IMR-90 (cell line): ENCODE data around the gene GPX6. TPM values are rescaled to one million over a fixed set of nuclear protein-coding genes. Genes with fewer than 3 reads are reported as not detected.

Experiments used
- ATAC-seq: fragments of 200-7000 bp; cut with Tn5 transposase; 2 replicates; pipeline ENCODE4 v1.9.1; 2020; ENCODE audit warnings: low read depth, mild to moderate bottlenecking, moderate library complexity
- BruUV-seq: library from RNA; stranded (reverse); fragments of 400-500 nt; replicated peaks from 2 replicates; lab custom pipeline; 2021; lab: Mats Ljungman, UMichigan
- CTCF ChIA-PET: fragments of 300-600 bp; formaldehyde crosslinking; extraction: SDS; loops from one replicate; lab custom pipeline; 2021; ENCODE audit warnings: antibody characterized with exemption; lab: Yijun Ruan, JAX
- POLR2A ChIA-PET: fragments of 300-600 bp; sonication (Branson Sonifier 250); formaldehyde crosslinking; loops from one replicate; lab custom pipeline; 2022; ENCODE audit warnings: antibody characterized with exemption; ENCODE audit not compliant: unreplicated experiment; lab: Charles Lee
- DNase-seq: peaks from one replicate; pipeline ENCODE4 v3.0.0; 2013
- H2AFZ ChIP-seq: replicated peaks from 2 replicates; pipeline ENCODE3; 2013; ENCODE audit warnings: low read length, mild to moderate bottlenecking; ENCODE audit not compliant: poor library complexity
- H2AK5ac ChIP-seq: 2 replicates; pipeline ENCODE4 v1.6.1; 2013; ENCODE audit warnings: low read depth, low read length, inconsistent platforms
- H2AK9ac ChIP-seq: replicated peaks from 2 replicates; pipeline ENCODE3; 2013; ENCODE audit warnings: mild to moderate bottlenecking, low read depth, low read length, moderate library complexity; ENCODE audit not compliant: poor library complexity
- H2BK120ac ChIP-seq: 2 replicates; pipeline ENCODE4 v1.6.1; 2013; ENCODE audit warnings: low read depth, low read length, inconsistent platforms
- H2BK15ac ChIP-seq: 3 replicates; pipeline ENCODE4 v1.6.1; 2013; ENCODE audit warnings: low read depth, low read length, inconsistent platforms
- H2BK20ac ChIP-seq: 2 replicates; pipeline ENCODE4 v1.6.1; 2013; ENCODE audit warnings: low read depth, mild to moderate bottlenecking, inconsistent platforms, low read length, moderate library complexity
- H2BK5ac ChIP-seq: 2 replicates; pipeline ENCODE4 v1.6.1; 2013; ENCODE audit warnings: mild to moderate bottlenecking, low read depth, low read length, inconsistent platforms; ENCODE audit not compliant: poor library complexity, severe bottlenecking
- H3K14ac ChIP-seq: replicated peaks from 2 replicates; pipeline ENCODE4 v1.6.1; 2013; ENCODE audit warnings: low read depth, low read length, inconsistent platforms
- H3K18ac ChIP-seq: 2 replicates; pipeline ENCODE4 v1.6.1; 2013; ENCODE audit warnings: low read depth, low read length, control low read depth
- H3K23ac ChIP-seq: 2 replicates; pipeline ENCODE4 v1.6.1; 2013; ENCODE audit warnings: low read depth, low read length, inconsistent platforms
- H3K27ac ChIP-seq: 2 replicates; pipeline ENCODE4 v1.5.1; 2013; ENCODE audit warnings: mild to moderate bottlenecking, control low read depth, low read length; ENCODE audit not compliant: insufficient read depth
- H3K27me3 ChIP-seq: 2 replicates; pipeline ENCODE4 v1.6.1; 2013; ENCODE audit warnings: low read length; ENCODE audit not compliant: control insufficient read depth, insufficient read depth
- H3K36me3 ChIP-seq: 2 replicates; pipeline ENCODE4 v1.6.1; 2013; ENCODE audit warnings: low read length, mixed read lengths; ENCODE audit not compliant: control insufficient read depth, insufficient read depth
- H3K4ac ChIP-seq: 2 replicates; pipeline ENCODE4 v1.6.1; 2013; ENCODE audit warnings: low read depth, low read length, inconsistent platforms
- H3K4me1 ChIP-seq: 2 replicates; pipeline ENCODE4 v1.6.1; 2013; ENCODE audit warnings: low read length, mixed read lengths; ENCODE audit not compliant: control insufficient read depth, insufficient read depth
- H3K4me2 ChIP-seq: 2 replicates; pipeline ENCODE4 v1.6.1; 2013; ENCODE audit warnings: low read depth, mild to moderate bottlenecking, control low read depth, low read length, moderate library complexity
- H3K4me3 ChIP-seq: 2 replicates; pipeline ENCODE4 v1.5.1; 2013; ENCODE audit warnings: low read depth, mild to moderate bottlenecking, control low read depth, low read length, moderate library complexity; ENCODE audit not compliant: insufficient read depth
- H3K56ac ChIP-seq: 2 replicates; pipeline ENCODE4 v1.6.1; 2013; ENCODE audit warnings: low read length, inconsistent platforms; ENCODE audit not compliant: insufficient read depth; ENCODE audit errors: extremely low read depth
- H3K79me1 ChIP-seq, 2 experiments: 2 replicates each; pipeline ENCODE4 v1.6.1; 2013; ENCODE audit warnings: low read length in 2 of 2, inconsistent platforms in 1 of 2, low read depth in 1 of 2
- H3K9ac ChIP-seq: 2 replicates; pipeline ENCODE4 v1.6.1; 2013; ENCODE audit warnings: low read depth, low read length, control low read depth
- H3K9me1 ChIP-seq: 2 replicates; pipeline ENCODE4 v1.6.1; 2013; ENCODE audit warnings: low read length, inconsistent platforms; ENCODE audit not compliant: insufficient read depth
- H3K9me3 ChIP-seq: 2 replicates; pipeline ENCODE4 v1.6.1; 2013; ENCODE audit warnings: low read length; ENCODE audit not compliant: control insufficient read depth, insufficient read depth
- H4K20me1 ChIP-seq: 2 replicates; pipeline ENCODE4 v1.6.1; 2013; ENCODE audit warnings: low read length, inconsistent platforms; ENCODE audit not compliant: insufficient read depth
- H4K5ac ChIP-seq: 2 replicates; pipeline ENCODE4 v1.6.1; 2013; ENCODE audit warnings: mild to moderate bottlenecking, low read depth, low read length, control low read depth
- H4K8ac ChIP-seq, 2 experiments: 2 replicates each; pipeline ENCODE4 v1.6.1; 2013; ENCODE audit warnings: low read depth in 2 of 2, low read length in 2 of 2, control low read depth in 1 of 2, inconsistent platforms in 1 of 2
- H4K91ac ChIP-seq: 2 replicates; pipeline ENCODE4 v1.6.1; 2013; ENCODE audit warnings: low read depth, low read length, inconsistent platforms; ENCODE audit not compliant: insufficient read depth
- BHLHE40 ChIP-seq: fragments of 150-350 bp; IDR thresholded peaks from 2 replicates; pipeline ENCODE4 v1.6.1; 2016; ENCODE audit warnings: mild to moderate bottlenecking, low read depth, low read length
- CEBPB ChIP-seq: IDR thresholded peaks from 2 replicates; pipeline ENCODE4 v1.6.1; 2012; ENCODE audit warnings: low read depth, low read length, improper control_type of control experiment
- CHD1 ChIP-seq: IDR thresholded peaks from 2 replicates; pipeline ENCODE4 v1.6.1; 2012; ENCODE audit warnings: low read depth, low read length, improper control_type of control experiment
- ELK1 ChIP-seq: fragments of 150-350 bp; IDR thresholded peaks from 2 replicates; pipeline ENCODE4 v1.6.1; 2016; ENCODE audit warnings: low read depth, mild to moderate bottlenecking, low read length, moderate library complexity, borderline replicate concordance
- FOS ChIP-seq: fragments of 150-350 bp; IDR thresholded peaks from 2 replicates; pipeline ENCODE4 v1.6.1; 2016; ENCODE audit warnings: low read depth, low read length
- MAFK ChIP-seq: IDR thresholded peaks from 2 replicates; pipeline ENCODE4 v1.6.1; 2012; ENCODE audit warnings: low read depth, low read length, improper control_type of control experiment
- MAZ ChIP-seq: IDR thresholded peaks from 2 replicates; pipeline ENCODE4 v1.6.1; 2012; ENCODE audit warnings: low read depth, mild to moderate bottlenecking, low read length, improper control_type of control experiment, moderate library complexity, borderline replicate concordance
- MXI1 ChIP-seq: IDR thresholded peaks from 2 replicates; pipeline ENCODE4 v1.6.1; 2012; ENCODE audit warnings: low read depth, mild to moderate bottlenecking, low read length, moderate library complexity, borderline replicate concordance
- NFE2L2 ChIP-seq: fragments of 150-350 bp; IDR thresholded peaks from 2 replicates; pipeline ENCODE4 v1.6.1; 2016; ENCODE audit warnings: low read depth, mild to moderate bottlenecking, low read length
- POLR2A ChIP-seq: IDR thresholded peaks from 2 replicates; pipeline ENCODE4 v1.6.1; 2012; ENCODE audit warnings: mild to moderate bottlenecking, low read depth, low read length
- RAD21 ChIP-seq: IDR thresholded peaks from 2 replicates; pipeline ENCODE4 v1.6.1; 2012; ENCODE audit warnings: low read length, improper control_type of control experiment
- RFX5 ChIP-seq: IDR thresholded peaks from 2 replicates; pipeline ENCODE4 v1.8.0; 2012; ENCODE audit warnings: low read depth, mild to moderate bottlenecking, low read length, moderate library complexity
- SMC3 ChIP-seq: fragments of 150-350 bp; IDR thresholded peaks from 2 replicates; pipeline ENCODE4 v1.6.1; 2016; ENCODE audit warnings: low read depth, mild to moderate bottlenecking, antibody characterized with exemption, low read length, moderate library complexity
- WGBS, 2 experiments: methylation state at CpG; one replicate each; pipeline versions ENCODE4 v1.1.5 to v1.1.7; 2013; ENCODE audit warnings: missing lambda C conversion rate in 2 of 2; ENCODE audit not compliant: insufficient read length in 1 of 2; ENCODE audit errors: extremely low coverage in 2 of 2; 5-methylcytosine and 5-hydroxymethylcytosine counted together
- dilution Hi-C: fragments of 300-500 bp; cut with HindIII; formaldehyde crosslinking; loops from one replicate; pipeline ENCODE4 v1.14.3; 2018; ENCODE audit warnings: low sequenced_read_pairs; ENCODE audit not compliant: unreplicated experiment
- in situ Hi-C: fragments of 300-500 bp; cut with MboI; formaldehyde crosslinking; loops from 3 replicates; pipeline ENCODE4 v1.14.3; 2019; ENCODE audit warnings: low sequenced_read_pairs, inconsistent platforms, mixed read lengths
- intact Hi-C: fragments of 100-400 bp; cut with micrococcal nuclease; formaldehyde crosslinking; loops from 2 replicates; pipeline ENCODE4 v1.10.0; 2022
- polyA plus RNA-seq, 3 experiments: library from polyadenylated mRNA; depleted of rRNA; stranded (reverse); fragments of >200 nt; gene quantifications; 2 replicates each; pipeline ENCODE4 v1.2.3, GENCODE V29; 2012; ENCODE audit warnings: low replicate concordance in 1 of 3
- total RNA-seq: library from RNA; depleted of rRNA; stranded (reverse); fragments of >200 nt; gene quantifications from 2 replicates; pipeline ENCODE4 v1.2.3, GENCODE V29; 2012
- TF ChIP-seq, protein P1 (sequence below): fragments of 150-350 bp; IDR thresholded peaks from 2 replicates; pipeline ENCODE4 v1.6.1; 2017; ENCODE audit warnings: mild to moderate bottlenecking, antibody characterized with exemption, low read length, low read depth
- TF ChIP-seq, protein P2 (sequence below): conservative IDR thresholded peaks from 2 replicates; pipeline ENCODE4 v1.5.1; 2012; ENCODE audit warnings: mild to moderate bottlenecking, low read depth, low read length, improper control_type of control experiment

The GPX6 gene
- total and polyA plus RNA-seq, 2 of the 4 experiments (the other 2 are of a cell fraction) = not detected

GRCh38 chr6:28486988-28487742 is 28.4 kb downstream of the GPX6 start:
- Histone ChIP-seq H3K18ac (no peak overlapping the region), H3K4ac (no peak overlapping the region), H4K8ac (no peak overlapping the region), H3K79me1 (no peaks in the 10 kb centered on the region), H3K56ac (no peak overlapping the region), H2BK20ac (no peak overlapping the region), H3K4me1 (no peaks in the 10 kb centered on the region), H4K20me1 (no peaks in the 10 kb centered on the region), H4K5ac (no peak overlapping the region), H3K9me3 (no peaks in the 10 kb centered on the region), H3K9me1 (no peaks in the 10 kb centered on the region), H3K23ac (no peak overlapping the region), H2AK5ac (no peak overlapping the region), H3K27ac (no peak overlapping the region), H2BK120ac (no peak overlapping the region), H2AFZ (no peak overlapping the region), H4K91ac (no peak overlapping the region), H3K36me3 (no peaks in the 10 kb centered on the region), H2BK15ac (no peak overlapping the region), H3K4me2 (no peak overlapping the region), H3K4me3 (no peak overlapping the region), H2BK5ac (no peak overlapping the region), H2AK9ac (no peak overlapping the region), H3K27me3 (no peaks in the 10 kb centered on the region; the same call in 1 of the 2 replicates), H3K9ac (no peak overlapping the region), H3K14ac (no peak overlapping the region)
- no TSS peak for BruUV-seq
- in situ Hi-C loops (no loop called here), intact Hi-C loops (loop anchor here (5.0 kb wide), 2 partner anchors 160 to 1010 kb away; no protein-coding TSS in a partner anchor), dilution Hi-C loops (no loop called here)
- DNase-seq = no peak
- CTCF ChIA-PET = no interaction called here
- WGBS, 2 experiments = no CpG with 5 or more reads among the region's 3 CpGs
- TF ChIP-seq POLR2A = no peak
- no peak for TF ChIP-seq MAZ
- TF ChIP-seq FOS = no peak
- TF ChIP-seq ELK1 = no peak
- TF ChIP-seq, protein P1, sequence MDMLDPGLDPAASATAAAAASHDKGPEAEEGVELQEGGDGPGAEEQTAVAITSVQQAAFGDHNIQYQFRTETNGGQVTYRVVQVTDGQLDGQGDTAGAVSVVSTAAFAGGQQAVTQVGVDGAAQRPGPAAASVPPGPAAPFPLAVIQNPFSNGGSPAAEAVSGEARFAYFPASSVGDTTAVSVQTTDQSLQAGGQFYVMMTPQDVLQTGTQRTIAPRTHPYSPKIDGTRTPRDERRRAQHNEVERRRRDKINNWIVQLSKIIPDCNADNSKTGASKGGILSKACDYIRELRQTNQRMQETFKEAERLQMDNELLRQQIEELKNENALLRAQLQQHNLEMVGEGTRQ = no peak
- no peak for TF ChIP-seq RFX5
- no peak for TF ChIP-seq RAD21
- TF ChIP-seq SMC3 = no peak
- TF ChIP-seq CEBPB = no peak
- no peak for TF ChIP-seq MXI1
- TF ChIP-seq, protein P2, sequence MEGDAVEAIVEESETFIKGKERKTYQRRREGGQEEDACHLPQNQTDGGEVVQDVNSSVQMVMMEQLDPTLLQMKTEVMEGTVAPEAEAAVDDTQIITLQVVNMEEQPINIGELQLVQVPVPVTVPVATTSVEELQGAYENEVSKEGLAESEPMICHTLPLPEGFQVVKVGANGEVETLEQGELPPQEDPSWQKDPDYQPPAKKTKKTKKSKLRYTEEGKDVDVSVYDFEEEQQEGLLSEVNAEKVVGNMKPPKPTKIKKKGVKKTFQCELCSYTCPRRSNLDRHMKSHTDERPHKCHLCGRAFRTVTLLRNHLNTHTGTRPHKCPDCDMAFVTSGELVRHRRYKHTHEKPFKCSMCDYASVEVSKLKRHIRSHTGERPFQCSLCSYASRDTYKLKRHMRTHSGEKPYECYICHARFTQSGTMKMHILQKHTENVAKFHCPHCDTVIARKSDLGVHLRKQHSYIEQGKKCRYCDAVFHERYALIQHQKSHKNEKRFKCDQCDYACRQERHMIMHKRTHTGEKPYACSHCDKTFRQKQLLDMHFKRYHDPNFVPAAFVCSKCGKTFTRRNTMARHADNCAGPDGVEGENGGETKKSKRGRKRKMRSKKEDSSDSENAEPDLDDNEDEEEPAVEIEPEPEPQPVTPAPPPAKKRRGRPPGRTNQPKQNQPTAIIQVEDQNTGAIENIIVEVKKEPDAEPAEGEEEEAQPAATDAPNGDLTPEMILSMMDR = no peak
- TF ChIP-seq NFE2L2 = no peak
- TF ChIP-seq MAFK = no peak
- TF ChIP-seq CHD1 = no peak
- no peak for TF ChIP-seq BHLHE40
- POLR2A ChIA-PET = no interaction called here
- no peak for ATAC-seq
